ENCODE data around the gene MPRIP. TPM values are rescaled to one million over a fixed set of nuclear protein-coding genes. Genes with fewer than 3 reads are reported as not detected.

Gene MPRIP
- total and polyA plus RNA-seq, 2 of the 13 experiments (the other 11 are each of a cell fraction or from before 2014, with no cell fraction given) = 50.2 to 52.4 TPM

DNA sequence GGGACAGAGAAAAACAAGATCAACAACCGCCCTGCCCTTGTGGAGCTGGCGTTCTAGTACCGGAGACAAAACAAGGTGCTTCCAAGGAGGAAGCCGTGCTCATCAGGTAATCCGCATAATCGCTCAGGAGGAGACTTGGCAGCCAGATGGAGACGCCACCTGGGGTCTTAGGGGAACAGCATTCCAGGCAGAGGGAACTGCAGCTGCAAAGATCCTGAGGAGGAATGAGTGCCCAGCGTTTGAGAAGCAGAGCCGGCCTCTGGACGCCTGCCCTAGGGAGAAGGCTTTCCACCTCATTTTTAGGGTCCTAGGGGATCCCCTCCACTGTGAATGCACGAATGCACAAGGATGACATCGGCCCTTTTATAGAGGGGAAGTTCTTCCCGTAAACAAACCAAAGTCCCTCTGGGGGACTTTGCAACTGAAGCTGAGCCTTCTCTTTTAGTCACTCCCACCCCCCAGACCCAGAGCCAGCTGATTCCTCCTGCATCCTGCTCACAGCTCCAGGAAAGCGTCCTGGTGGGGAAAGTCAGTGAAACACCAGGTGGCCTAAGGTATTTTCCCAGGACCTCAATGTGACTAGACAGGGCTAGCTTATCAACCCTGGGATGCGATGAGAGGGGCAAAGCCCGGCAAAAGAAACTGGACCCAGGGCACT lies 13.2 kb upstream of the MPRIP start (continued):
- TF ChIP-seq, protein P1, sequence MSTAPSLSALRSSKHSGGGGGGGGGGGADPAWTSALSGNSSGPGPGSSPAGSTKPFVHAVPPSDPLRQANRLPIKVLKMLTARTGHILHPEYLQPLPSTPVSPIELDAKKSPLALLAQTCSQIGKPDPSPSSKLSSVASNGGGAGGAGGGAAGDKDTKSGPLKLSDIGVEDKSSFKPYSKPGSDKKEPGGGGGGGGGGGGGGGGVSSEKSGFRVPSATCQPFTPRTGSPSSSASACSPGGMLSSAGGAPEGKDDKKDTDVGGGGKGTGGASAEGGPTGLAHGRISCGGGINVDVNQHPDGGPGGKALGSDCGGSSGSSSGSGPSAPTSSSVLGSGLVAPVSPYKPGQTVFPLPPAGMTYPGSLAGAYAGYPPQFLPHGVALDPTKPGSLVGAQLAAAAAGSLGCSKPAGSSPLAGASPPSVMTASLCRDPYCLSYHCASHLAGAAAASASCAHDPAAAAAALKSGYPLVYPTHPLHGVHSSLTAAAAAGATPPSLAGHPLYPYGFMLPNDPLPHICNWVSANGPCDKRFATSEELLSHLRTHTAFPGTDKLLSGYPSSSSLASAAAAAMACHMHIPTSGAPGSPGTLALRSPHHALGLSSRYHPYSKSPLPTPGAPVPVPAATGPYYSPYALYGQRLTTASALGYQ (CRISPR knock-in tag; IDR thresholded peaks at IDR 0.05) = no peak
- TF ChIP-seq IKZF1 (IDR thresholded peaks at IDR 0.05) (no peak), ADNP (CRISPR knock-in tag; IDR thresholded peaks at IDR 0.05) (no peak), KDM6A (CRISPR knock-in tag; IDR thresholded peaks at IDR 0.05; ENCODE audit: low read depth) (no peak), ZNF839 (CRISPR knock-in tag; IDR thresholded peaks at IDR 0.05; ENCODE audit: borderline replicate concordance) (no peak), ZNF816 (CRISPR knock-in tag; IDR thresholded peaks at IDR 0.05; ENCODE audit: borderline replicate concordance) (no peak), TGIF2 (CRISPR knock-in tag; IDR thresholded peaks at IDR 0.05) (no peak), TAF1 (CRISPR knock-in tag; IDR thresholded peaks at IDR 0.05) (0 out of 2 replicates have a peak, but pooled peaks have one; percentile 11), MXI1 (IDR thresholded peaks at IDR 0.05; ENCODE audit: borderline replicate concordance, low read depth, low read length) (peak; percentile 8; the same call in 1 of the 3 replicates), ATF7 (IDR thresholded peaks at IDR 0.05) (no peak), ATF7 (CRISPR knock-in tag; IDR thresholded peaks at IDR 0.05) (no peak), ZFP37 (CRISPR knock-in tag; IDR thresholded peaks at IDR 0.05; ENCODE audit: borderline replicate concordance) (no peak), ZNF431 (CRISPR knock-in tag; IDR thresholded peaks at IDR 0.05; ENCODE audit: borderline replicate concordance, low read depth) (0 out of 2 replicates have a peak, but pooled peaks have one; percentile 34), PRPF4 (IDR thresholded peaks at IDR 0.05; ENCODE audit: low read depth, low read length, poor library complexity, severe bottlenecking) (no peak), KMT2A (CRISPR knock-in tag; IDR thresholded peaks at IDR 0.05) (no peak), SNRNP70 (IDR thresholded peaks at IDR 0.05; ENCODE audit: low read depth, low read length) (no peak), FOXO1 (CRISPR knock-in tag; IDR thresholded peaks at IDR 0.05) (peak; percentile 17; the same call in 1 of the 2 replicates), ZNF776 (CRISPR knock-in tag; IDR thresholded peaks at IDR 0.05) (no peak)
- TF ChIP-seq, protein P2, sequence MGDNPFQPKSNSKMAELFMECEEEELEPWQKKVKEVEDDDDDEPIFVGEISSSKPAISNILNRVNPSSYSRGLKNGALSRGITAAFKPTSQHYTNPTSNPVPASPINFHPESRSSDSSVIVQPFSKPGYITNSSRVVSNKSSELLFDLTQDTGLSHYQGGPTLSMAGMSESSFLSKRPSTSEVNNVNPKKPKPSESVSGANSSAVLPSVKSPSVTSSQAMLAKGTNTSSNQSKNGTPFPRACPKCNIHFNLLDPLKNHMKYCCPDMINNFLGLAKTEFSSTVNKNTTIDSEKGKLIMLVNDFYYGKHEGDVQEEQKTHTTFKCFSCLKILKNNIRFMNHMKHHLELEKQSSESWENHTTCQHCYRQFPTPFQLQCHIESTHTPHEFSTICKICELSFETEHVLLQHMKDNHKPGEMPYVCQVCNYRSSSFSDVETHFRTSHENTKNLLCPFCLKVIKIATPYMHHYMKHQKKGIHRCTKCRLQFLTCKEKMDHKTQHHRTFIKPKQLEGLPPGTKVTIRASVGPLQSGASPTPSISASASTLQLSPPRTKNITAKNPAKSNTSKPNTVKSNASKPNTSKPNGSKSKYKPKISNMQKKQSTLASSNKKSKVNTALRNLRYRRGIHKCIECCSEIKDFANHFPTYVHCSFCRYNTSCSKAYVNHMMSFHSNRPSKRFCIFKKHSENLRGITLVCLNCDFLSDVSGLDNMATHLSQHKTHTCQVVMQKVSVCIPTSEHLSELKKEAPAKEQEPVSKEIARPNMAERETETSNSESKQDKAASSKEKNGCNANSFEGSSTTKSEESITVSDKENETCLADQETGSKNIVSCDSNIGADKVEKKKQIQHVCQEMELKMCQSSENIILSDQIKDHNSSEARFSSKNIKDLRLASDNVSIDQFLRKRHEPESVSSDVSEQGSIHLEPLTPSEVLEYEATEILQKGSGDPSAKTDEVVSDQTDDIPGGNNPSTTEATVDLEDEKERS (CRISPR knock-in tag; IDR thresholded peaks at IDR 0.05) = no peak
- TF ChIP-seq, protein P3, sequence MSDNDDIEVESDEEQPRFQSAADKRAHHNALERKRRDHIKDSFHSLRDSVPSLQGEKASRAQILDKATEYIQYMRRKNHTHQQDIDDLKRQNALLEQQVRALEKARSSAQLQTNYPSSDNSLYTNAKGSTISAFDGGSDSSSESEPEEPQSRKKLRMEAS (IDR thresholded peaks at IDR 0.05) = peak; percentile 7; the same call in 1 of the 2 replicates
- TF ChIP-seq, protein P4, sequence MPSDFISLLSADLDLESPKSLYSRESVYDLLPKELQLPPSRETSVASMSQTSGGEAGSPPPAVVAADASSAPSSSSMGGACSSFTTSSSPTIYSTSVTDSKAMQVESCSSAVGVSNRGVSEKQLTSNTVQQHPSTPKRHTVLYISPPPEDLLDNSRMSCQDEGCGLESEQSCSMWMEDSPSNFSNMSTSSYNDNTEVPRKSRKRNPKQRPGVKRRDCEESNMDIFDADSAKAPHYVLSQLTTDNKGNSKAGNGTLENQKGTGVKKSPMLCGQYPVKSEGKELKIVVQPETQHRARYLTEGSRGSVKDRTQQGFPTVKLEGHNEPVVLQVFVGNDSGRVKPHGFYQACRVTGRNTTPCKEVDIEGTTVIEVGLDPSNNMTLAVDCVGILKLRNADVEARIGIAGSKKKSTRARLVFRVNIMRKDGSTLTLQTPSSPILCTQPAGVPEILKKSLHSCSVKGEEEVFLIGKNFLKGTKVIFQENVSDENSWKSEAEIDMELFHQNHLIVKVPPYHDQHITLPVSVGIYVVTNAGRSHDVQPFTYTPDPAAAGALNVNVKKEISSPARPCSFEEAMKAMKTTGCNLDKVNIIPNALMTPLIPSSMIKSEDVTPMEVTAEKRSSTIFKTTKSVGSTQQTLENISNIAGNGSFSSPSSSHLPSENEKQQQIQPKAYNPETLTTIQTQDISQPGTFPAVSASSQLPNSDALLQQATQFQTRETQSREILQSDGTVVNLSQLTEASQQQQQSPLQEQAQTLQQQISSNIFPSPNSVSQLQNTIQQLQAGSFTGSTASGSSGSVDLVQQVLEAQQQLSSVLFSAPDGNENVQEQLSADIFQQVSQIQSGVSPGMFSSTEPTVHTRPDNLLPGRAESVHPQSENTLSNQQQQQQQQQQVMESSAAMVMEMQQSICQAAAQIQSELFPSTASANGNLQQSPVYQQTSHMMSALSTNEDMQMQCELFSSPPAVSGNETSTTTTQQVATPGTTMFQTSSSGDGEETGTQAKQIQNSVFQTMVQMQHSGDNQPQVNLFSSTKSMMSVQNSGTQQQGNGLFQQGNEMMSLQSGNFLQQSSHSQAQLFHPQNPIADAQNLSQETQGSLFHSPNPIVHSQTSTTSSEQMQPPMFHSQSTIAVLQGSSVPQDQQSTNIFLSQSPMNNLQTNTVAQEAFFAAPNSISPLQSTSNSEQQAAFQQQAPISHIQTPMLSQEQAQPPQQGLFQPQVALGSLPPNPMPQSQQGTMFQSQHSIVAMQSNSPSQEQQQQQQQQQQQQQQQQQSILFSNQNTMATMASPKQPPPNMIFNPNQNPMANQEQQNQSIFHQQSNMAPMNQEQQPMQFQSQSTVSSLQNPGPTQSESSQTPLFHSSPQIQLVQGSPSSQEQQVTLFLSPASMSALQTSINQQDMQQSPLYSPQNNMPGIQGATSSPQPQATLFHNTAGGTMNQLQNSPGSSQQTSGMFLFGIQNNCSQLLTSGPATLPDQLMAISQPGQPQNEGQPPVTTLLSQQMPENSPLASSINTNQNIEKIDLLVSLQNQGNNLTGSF (CRISPR knock-in tag; IDR thresholded peaks at IDR 0.05) = no peak
